22Rv1 (cell line): ENCODE data around the gene ICA1.

Experiments used
- CTCF ChIP-seq: fragments of 450-650 bp; IDR thresholded peaks from 2 replicates; pipeline ENCODE4 v1.5.1; 2017; ENCODE audit warnings: mild to moderate bottlenecking
- ZFX ChIP-seq: fragments of 450-650 bp; IDR thresholded peaks from 2 replicates; pipeline ENCODE4 v1.6.1; 2017; ENCODE audit warnings: antibody characterized with exemption, borderline replicate concordance

- TF ChIP-seq CTCF (no peak), ZFX (no peak)
Observed at GRCh38 chr7:8169171-8169570, 92.8 kb downstream of the ICA1 start.
